ENCODE data around the gene SMIM9. TPM values are rescaled to one million over a fixed set of nuclear protein-coding genes. Genes with fewer than 3 reads are reported as not detected.

SMIM9 gene
- polyA plus RNA-seq, 2 donors: not detected

- no peak overlapping the region for H3K27ac ChIP-seq (ENCODE audit: low read depth in 2 of 2, low read length in 1 of 2)
- WGBS, 2 donors: 88 to 89% methylated on average over 8 of the region's 8 CpGs
- H3K36me3 ChIP-seq (ENCODE audit: control insufficient read depth in 2 of 2, insufficient read depth in 2 of 2, low read length in 1 of 2): no peaks in the 10 kb centered on the region
- H3K9me3 ChIP-seq (ENCODE audit: control insufficient read depth in 2 of 2, insufficient read depth in 1 of 2, low read depth in 1 of 2, low read length in 1 of 2): no peaks in the 10 kb centered on the region
- H3K4me3 ChIP-seq (ENCODE audit: low read depth in 1 of 2, low read length in 2 of 2): no peak overlapping the region
- H3K4me1 ChIP-seq (ENCODE audit: control insufficient read depth in 2 of 2, insufficient read depth in 2 of 2, low read length in 1 of 2): no peaks in the 10 kb centered on the region
- H3K27me3 ChIP-seq (ENCODE audit: control insufficient read depth in 1 of 2, insufficient read depth in 2 of 2, low read length in 2 of 2): no peaks in the 10 kb centered on the region
These were observed 42.5 kb downstream of the SMIM9 start for GRCh38 chrX:154791939-154792338.

- Histone ChIP-seq H3K4me1 (ENCODE audit: control insufficient read depth in 2 of 2, insufficient read depth in 2 of 2, low read length in 1 of 2) (no peaks in the 10 kb centered on the region), H3K9me3 (ENCODE audit: control insufficient read depth in 2 of 2, insufficient read depth in 1 of 2, low read depth in 1 of 2, low read length in 1 of 2) (no peaks in the 10 kb centered on the region), H3K4me3 (ENCODE audit: low read depth in 1 of 2, low read length in 2 of 2) (no peak overlapping the region), H3K36me3 (ENCODE audit: control insufficient read depth in 2 of 2, insufficient read depth in 2 of 2, low read length in 1 of 2) (no peaks in the 10 kb centered on the region), H3K27ac (ENCODE audit: low read depth in 2 of 2, low read length in 1 of 2) (no peak overlapping the region), H3K27me3 (ENCODE audit: control insufficient read depth in 1 of 2, insufficient read depth in 2 of 2, low read length in 2 of 2) (no peaks in the 10 kb centered on the region)
- WGBS, 2 donors: 65 to 71% methylated on average over 4 of the region's 4 CpGs
These were observed 43.0 kb downstream of the SMIM9 start for GRCh38 chrX:154791467-154791866.

GRCh38 chrX:154785716-154786115 is 48.7 kb downstream of the SMIM9 start:
- Histone ChIP-seq H3K36me3 (ENCODE audit: control insufficient read depth in 2 of 2, insufficient read depth in 2 of 2, low read length in 1 of 2) (no peaks in the 10 kb centered on the region), H3K9me3 (ENCODE audit: control insufficient read depth in 2 of 2, insufficient read depth in 1 of 2, low read depth in 1 of 2, low read length in 1 of 2) (no peaks in the 10 kb centered on the region), H3K4me1 (ENCODE audit: control insufficient read depth in 2 of 2, insufficient read depth in 2 of 2, low read length in 1 of 2) (no peaks in the 10 kb centered on the region), H3K4me3 (ENCODE audit: low read depth in 1 of 2, low read length in 2 of 2) (no peak overlapping the region), H3K27me3 (ENCODE audit: control insufficient read depth in 1 of 2, insufficient read depth in 2 of 2, low read length in 2 of 2) (no peaks in the 10 kb centered on the region), H3K27ac (ENCODE audit: low read depth in 2 of 2, low read length in 1 of 2) (no peak overlapping the region)
- WGBS, 2 donors: 62 to 79% methylated on average over 6 of the region's 6 CpGs

GRCh38 chrX:154784149-154784995 is 50.1 kb downstream of the SMIM9 start:
- Histone ChIP-seq H3K4me1 (ENCODE audit: control insufficient read depth in 2 of 2, insufficient read depth in 2 of 2, low read length in 1 of 2) (no peaks in the 10 kb centered on the region), H3K27ac (ENCODE audit: low read depth in 2 of 2, low read length in 1 of 2) (no peak overlapping the region), H3K27me3 (ENCODE audit: control insufficient read depth in 1 of 2, insufficient read depth in 2 of 2, low read length in 2 of 2) (no peaks in the 10 kb centered on the region), H3K4me3 (ENCODE audit: low read depth in 1 of 2, low read length in 2 of 2) (no peak overlapping the region), H3K36me3 (ENCODE audit: control insufficient read depth in 2 of 2, insufficient read depth in 2 of 2, low read length in 1 of 2) (no peaks in the 10 kb centered on the region), H3K9me3 (ENCODE audit: control insufficient read depth in 2 of 2, insufficient read depth in 1 of 2, low read depth in 1 of 2, low read length in 1 of 2) (no peaks in the 10 kb centered on the region)
- 80 to 89% methylated on average over 13 of the region's 13 CpGs for WGBS, 2 donors

GRCh38 chrX:154780968-154781367 is 53.5 kb downstream of the SMIM9 start:
- no peaks in the 10 kb centered on the region for H3K9me3 ChIP-seq (ENCODE audit: control insufficient read depth in 2 of 2, insufficient read depth in 1 of 2, low read depth in 1 of 2, low read length in 1 of 2)
- H3K27me3 ChIP-seq (ENCODE audit: control insufficient read depth in 1 of 2, insufficient read depth in 2 of 2, low read length in 2 of 2): no peaks in the 10 kb centered on the region
- no peak overlapping the region for H3K4me3 ChIP-seq (ENCODE audit: low read depth in 1 of 2, low read length in 2 of 2)
- no peaks in the 10 kb centered on the region for H3K4me1 ChIP-seq (ENCODE audit: control insufficient read depth in 2 of 2, insufficient read depth in 2 of 2, low read length in 1 of 2)
- no peak overlapping the region for H3K27ac ChIP-seq (ENCODE audit: low read depth in 2 of 2, low read length in 1 of 2)
- 85 to 93% methylated on average over 9 of the region's 9 CpGs for WGBS, 2 donors
- peaks cover 0 to 5% of the 10 kb centered on the region in 2 donors for H3K36me3 ChIP-seq (ENCODE audit: control insufficient read depth in 2 of 2, insufficient read depth in 2 of 2, low read length in 1 of 2)

- 88% methylated on average over 4 of the region's 4 CpGs for WGBS, 2 donors
- H3K4me1 ChIP-seq (ENCODE audit: control insufficient read depth in 2 of 2, insufficient read depth in 2 of 2, low read length in 1 of 2): no peaks in the 10 kb centered on the region
- no peak overlapping the region for H3K4me3 ChIP-seq (ENCODE audit: low read depth in 1 of 2, low read length in 2 of 2)
- no peak overlapping the region for H3K27ac ChIP-seq (ENCODE audit: low read depth in 2 of 2, low read length in 1 of 2)
- no peaks in the 10 kb centered on the region for H3K9me3 ChIP-seq (ENCODE audit: control insufficient read depth in 2 of 2, insufficient read depth in 1 of 2, low read depth in 1 of 2, low read length in 1 of 2)
- peaks cover 0 to 18% of the 10 kb centered on the region in 2 donors for H3K36me3 ChIP-seq (ENCODE audit: control insufficient read depth in 2 of 2, insufficient read depth in 2 of 2, low read length in 1 of 2)
- H3K27me3 ChIP-seq (ENCODE audit: control insufficient read depth in 1 of 2, insufficient read depth in 2 of 2, low read length in 2 of 2): no peaks in the 10 kb centered on the region
These were observed 55.2 kb downstream of the SMIM9 start for GRCh38 chrX:154779261-154779660.

GRCh38 chrX:154776753-154777152 is 57.7 kb downstream of the SMIM9 start:
- 88 to 97% methylated on average over 2 of the region's 2 CpGs for WGBS, 2 donors
- peaks cover 0 to 23% of the 10 kb centered on the region in 2 donors for H3K36me3 ChIP-seq (ENCODE audit: control insufficient read depth in 2 of 2, insufficient read depth in 2 of 2, low read length in 1 of 2)

GRCh38 chrX:154775419-154776349 is 58.8 kb downstream of the SMIM9 start:
- Histone ChIP-seq H3K27me3 (ENCODE audit: control insufficient read depth in 1 of 2, insufficient read depth in 2 of 2, low read length in 2 of 2) (no peaks in the 10 kb centered on the region), H3K4me1 (ENCODE audit: control insufficient read depth in 2 of 2, insufficient read depth in 2 of 2, low read length in 1 of 2) (no peaks in the 10 kb centered on the region), H3K9me3 (ENCODE audit: control insufficient read depth in 2 of 2, insufficient read depth in 1 of 2, low read depth in 1 of 2, low read length in 1 of 2) (no peaks in the 10 kb centered on the region), H3K27ac (ENCODE audit: low read depth in 2 of 2, low read length in 1 of 2) (no peak overlapping the region), H3K36me3 (ENCODE audit: control insufficient read depth in 2 of 2, insufficient read depth in 2 of 2, low read length in 1 of 2) (peaks cover 0 to 23% of the 10 kb centered on the region in 2 donors), H3K4me3 (ENCODE audit: low read depth in 1 of 2, low read length in 2 of 2) (no peak overlapping the region)
- WGBS, 2 donors: 74% methylated on average over 15 of the region's 15 CpGs

More at GRCh38 chrX:154776753-154777152, 57.7 kb downstream of the SMIM9 start:
- no peak overlapping the region for H3K27ac ChIP-seq (ENCODE audit: low read depth in 2 of 2, low read length in 1 of 2)
- no peaks in the 10 kb centered on the region for H3K9me3 ChIP-seq (ENCODE audit: control insufficient read depth in 2 of 2, insufficient read depth in 1 of 2, low read depth in 1 of 2, low read length in 1 of 2)
- no peaks in the 10 kb centered on the region for H3K27me3 ChIP-seq (ENCODE audit: control insufficient read depth in 1 of 2, insufficient read depth in 2 of 2, low read length in 2 of 2)
- H3K4me3 ChIP-seq (ENCODE audit: low read depth in 1 of 2, low read length in 2 of 2): no peak overlapping the region
- H3K4me1 ChIP-seq (ENCODE audit: control insufficient read depth in 2 of 2, insufficient read depth in 2 of 2, low read length in 1 of 2): no peaks in the 10 kb centered on the region

- H3K9me3 ChIP-seq (ENCODE audit: control insufficient read depth in 2 of 2, insufficient read depth in 1 of 2, low read depth in 1 of 2, low read length in 1 of 2): no peaks in the 10 kb centered on the region
- H3K4me3 ChIP-seq (ENCODE audit: low read depth in 1 of 2, low read length in 2 of 2): no peak overlapping the region
- peaks cover 0 to 26% of the 10 kb centered on the region in 2 donors for H3K36me3 ChIP-seq (ENCODE audit: control insufficient read depth in 2 of 2, insufficient read depth in 2 of 2, low read length in 1 of 2)
- no peaks in the 10 kb centered on the region for H3K4me1 ChIP-seq (ENCODE audit: control insufficient read depth in 2 of 2, insufficient read depth in 2 of 2, low read length in 1 of 2)
- 79 to 82% methylated on average over 5 of the region's 5 CpGs for WGBS, 2 donors
- no peaks in the 10 kb centered on the region for H3K27me3 ChIP-seq (ENCODE audit: control insufficient read depth in 1 of 2, insufficient read depth in 2 of 2, low read length in 2 of 2)
- no peak overlapping the region for H3K27ac ChIP-seq (ENCODE audit: low read depth in 2 of 2, low read length in 1 of 2)
These were observed 59.8 kb downstream of the SMIM9 start for GRCh38 chrX:154774622-154775021.

Measured in esophagus (tissue), 2 donors.